OCI-LY1 (cell line): Measurements from ENCODE around the gene MORC3.
"Not testable (repeated sequence)": the region's sequence is repeated elsewhere in the genome, so short reads cannot be mapped to it uniquely, and the experiment has no call there.

ENCODE experiments used
- CTCF ChIP-seq: fragments of 200-600 bp; sonication (generic), shearing (Covaris generic); IDR thresholded peaks from 2 replicates; pipeline ENCODE4 v1.5.1; 2017; ENCODE audit warnings: mild to moderate bottlenecking, antibody characterized with exemption, low read length, moderate library complexity, mixed read lengths
- EZH2 ChIP-seq: fragments of 200-600 bp; sonication (generic), shearing (Covaris generic); IDR thresholded peaks from 2 replicates; pipeline ENCODE4 v1.8.0; 2017; ENCODE audit warnings: borderline replicate concordance, mixed run types, mild to moderate bottlenecking, antibody characterized with exemption, low read length, moderate library complexity, mixed read lengths

DNA sequence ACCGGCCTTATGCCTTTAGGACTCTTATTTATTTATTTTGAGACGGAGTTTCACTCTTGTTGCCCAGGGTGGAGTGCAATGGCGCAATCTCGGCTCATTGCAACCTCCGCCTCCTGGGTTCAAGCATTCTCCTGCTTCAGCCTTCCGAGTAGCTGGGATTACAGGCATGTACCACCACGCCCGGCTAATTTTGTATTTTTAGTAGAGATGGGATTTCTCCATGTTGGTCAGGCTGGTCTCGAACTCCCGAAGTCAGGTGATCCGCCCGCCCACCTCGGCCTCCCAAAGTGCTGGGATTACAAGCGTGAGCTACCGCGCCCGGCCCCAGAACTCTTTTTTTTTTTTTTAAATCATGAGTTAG, 611 bp upstream of the MORC3 start:
- not testable (repeated sequence) for TF ChIP-seq CTCF, EZH2
